ENCODE measurements around the gene ELP6. TPM values are rescaled to one million over a fixed set of nuclear protein-coding genes. Genes with fewer than 3 reads are reported as not detected.

Gene ELP6, protein sequence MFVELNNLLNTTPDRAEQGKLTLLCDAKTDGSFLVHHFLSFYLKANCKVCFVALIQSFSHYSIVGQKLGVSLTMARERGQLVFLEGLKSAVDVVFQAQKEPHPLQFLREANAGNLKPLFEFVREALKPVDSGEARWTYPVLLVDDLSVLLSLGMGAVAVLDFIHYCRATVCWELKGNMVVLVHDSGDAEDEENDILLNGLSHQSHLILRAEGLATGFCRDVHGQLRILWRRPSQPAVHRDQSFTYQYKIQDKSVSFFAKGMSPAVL
- 63.8 TPM for polyA plus RNA-seq (2013, experiment 1 of 4)
- 64.7 TPM for polyA plus RNA-seq (2013, experiment 2 of 4)
- polyA plus RNA-seq (2013, experiment 3 of 4): 48.2 TPM
- 46.7 TPM for polyA plus RNA-seq (2013, experiment 4 of 4)

DNA sequence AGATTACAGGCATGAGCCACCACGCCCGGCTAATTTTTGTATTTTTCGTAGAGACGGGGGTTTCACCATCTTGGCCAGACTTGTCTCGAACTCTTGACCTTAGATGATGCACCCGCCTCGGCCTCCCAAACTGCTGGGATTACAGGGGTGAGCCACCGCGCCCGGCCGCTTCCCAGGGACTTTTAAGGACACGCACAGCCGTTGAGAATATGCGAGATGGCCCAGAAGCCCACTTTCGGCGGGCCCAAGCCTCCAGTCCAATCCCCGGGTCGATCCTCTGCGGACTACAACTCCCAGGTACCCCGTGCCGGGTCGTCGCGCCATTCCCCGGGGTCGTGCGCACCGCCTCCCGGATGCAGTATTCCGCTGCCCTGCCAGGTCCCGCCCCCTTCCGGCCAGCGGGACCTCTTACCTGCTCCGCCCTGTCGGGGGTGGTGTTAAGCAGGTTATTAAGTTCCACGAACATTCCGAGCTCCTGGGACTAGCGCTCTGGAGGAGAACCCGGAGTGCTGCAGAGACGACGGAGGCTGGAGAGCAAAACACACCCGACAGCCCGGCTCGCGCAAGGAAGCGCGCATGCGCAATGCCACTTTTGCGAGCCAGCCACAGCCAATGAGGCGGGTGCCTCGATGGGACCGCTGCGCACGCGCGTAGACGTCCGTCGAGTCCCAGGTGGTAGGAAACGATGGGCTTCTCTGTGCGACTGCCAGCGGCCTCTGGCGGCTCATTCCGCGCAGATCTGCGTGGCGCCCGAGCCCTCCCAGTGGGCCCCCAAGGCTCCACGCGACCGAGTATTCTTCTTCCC lies at the start of gene ELP6:
Gene ELP6 (minus strand): TSS at position 588 of the 805 bp plus-strand sequence. CDS start 122 bp downstream, at position 466.
- H3K27me3 ChIP-seq (ENCODE audit: control insufficient read depth, insufficient read depth, low read length, poor library complexity, severe bottlenecking): no peaks in the 10 kb centered on the region
- H3K4me1 ChIP-seq (ENCODE audit: control insufficient read depth, insufficient read depth, low read length): no peaks in the 10 kb centered on the region
- 0% methylated on average over 71 of the region's 71 CpGs for WGBS, 2 experiments
- peak within 1 kb of the TSS; percentile 28 for H3K27ac ChIP-seq (ENCODE audit: insufficient read depth, low read depth, low read length, poor library complexity, severe bottlenecking)
- peak within 1 kb of the TSS; percentile 53 for H3K4me3 ChIP-seq (ENCODE audit: insufficient read depth, low read depth, low read length)
- H3K9me3 ChIP-seq (ENCODE audit: control insufficient read depth, low read length): no peaks in the 10 kb centered on the region
- H3K36me3 ChIP-seq (ENCODE audit: control insufficient read depth, insufficient read depth, low read length): peaks cover 13% of the 10 kb centered on the region

DNA sequence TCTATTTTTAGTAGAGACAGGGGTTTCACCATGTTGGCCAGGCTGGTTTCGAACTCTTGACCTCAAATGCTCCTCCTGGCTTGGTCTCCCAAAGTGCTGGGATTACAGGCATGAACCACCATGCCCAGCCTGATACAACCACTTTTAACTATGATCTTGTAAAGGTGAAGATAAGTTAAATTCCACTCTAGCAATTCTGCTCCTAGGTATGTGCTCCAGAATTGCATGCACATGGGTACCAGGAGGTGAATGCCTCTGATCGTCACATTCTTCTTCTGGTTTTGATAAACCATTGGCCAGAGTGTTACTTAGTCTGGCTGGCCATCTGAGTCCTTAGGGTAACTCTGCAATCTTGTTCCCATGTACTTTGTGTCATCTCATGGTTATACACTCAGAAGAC lies 42.8 kb upstream of the ELP6 start:
- H3K27ac ChIP-seq (ENCODE audit: insufficient read depth, low read depth, low read length, poor library complexity, severe bottlenecking): no peak overlapping the region
- WGBS, 2 experiments: 85 to 96% methylated on average over 2 of the region's 2 CpGs
- no peaks in the 10 kb centered on the region for H3K4me1 ChIP-seq (ENCODE audit: control insufficient read depth, insufficient read depth, low read length)
- no peaks in the 10 kb centered on the region for H3K27me3 ChIP-seq (ENCODE audit: control insufficient read depth, insufficient read depth, low read length, poor library complexity, severe bottlenecking)
- no peaks in the 10 kb centered on the region for H3K9me3 ChIP-seq (ENCODE audit: control insufficient read depth, low read length)
- no peaks in the 10 kb centered on the region for H3K36me3 ChIP-seq (ENCODE audit: control insufficient read depth, insufficient read depth, low read length)
- no peak overlapping the region for H3K4me3 ChIP-seq (ENCODE audit: insufficient read depth, low read depth, low read length)

DNA sequence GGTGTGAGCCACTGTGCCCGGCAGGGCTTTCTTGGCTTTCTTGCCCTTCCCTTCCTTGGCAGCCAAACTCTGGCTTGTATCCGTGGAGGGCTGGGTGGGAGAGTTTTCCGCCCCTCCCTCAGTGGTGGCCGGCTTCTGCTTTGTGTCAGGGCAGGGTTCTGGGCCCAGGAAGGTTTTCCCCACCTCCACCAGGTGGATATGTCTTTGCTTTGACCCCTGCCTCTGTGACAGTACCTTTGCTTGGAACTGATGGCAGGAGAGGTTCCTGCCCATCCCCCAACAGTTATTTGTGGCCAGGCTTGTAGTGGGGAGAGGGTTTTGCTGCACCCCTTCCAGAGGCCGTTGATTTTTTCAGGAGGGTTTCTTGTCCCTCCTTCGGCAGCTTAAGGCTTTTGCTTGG lies 40.8 kb upstream of the ELP6 start:
- Histone ChIP-seq H3K36me3 (ENCODE audit: control insufficient read depth, insufficient read depth, low read length) (no peaks in the 10 kb centered on the region), H3K9me3 (ENCODE audit: control insufficient read depth, low read length) (no peaks in the 10 kb centered on the region), H3K27me3 (ENCODE audit: control insufficient read depth, insufficient read depth, low read length, poor library complexity, severe bottlenecking) (no peaks in the 10 kb centered on the region), H3K27ac (ENCODE audit: insufficient read depth, low read depth, low read length, poor library complexity, severe bottlenecking) (no peak overlapping the region), H3K4me1 (ENCODE audit: control insufficient read depth, insufficient read depth, low read length) (no peaks in the 10 kb centered on the region), H3K4me3 (ENCODE audit: insufficient read depth, low read depth, low read length) (no peak overlapping the region)
- WGBS, 2 experiments: 79 to 80% methylated on average over 6 of the region's 6 CpGs

DNA sequence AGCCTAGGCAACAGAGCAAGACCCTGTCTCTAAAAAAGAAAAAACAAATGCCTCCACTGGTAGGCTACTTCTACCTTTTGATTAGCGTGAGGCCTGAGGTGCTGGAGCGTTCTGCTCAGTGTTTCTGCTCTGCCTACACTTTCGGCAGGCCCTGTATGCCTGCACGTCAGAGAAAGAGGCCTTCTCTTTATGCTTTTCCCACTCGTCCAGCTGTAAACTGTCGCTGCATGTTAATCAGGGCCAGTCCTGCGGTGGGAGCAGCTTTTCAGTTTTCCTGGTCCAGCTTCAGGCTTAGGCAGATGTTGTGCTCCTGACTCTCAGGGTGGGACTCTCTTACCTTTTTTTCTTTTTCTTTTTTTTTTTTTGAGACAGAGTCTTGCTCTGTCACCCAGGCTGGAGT lies 39.9 kb upstream of the ELP6 start:
- Histone ChIP-seq H3K27me3 (ENCODE audit: control insufficient read depth, insufficient read depth, low read length, poor library complexity, severe bottlenecking) (no peaks in the 10 kb centered on the region), H3K4me1 (ENCODE audit: control insufficient read depth, insufficient read depth, low read length) (no peaks in the 10 kb centered on the region), H3K27ac (ENCODE audit: insufficient read depth, low read depth, low read length, poor library complexity, severe bottlenecking) (no peak overlapping the region), H3K9me3 (ENCODE audit: control insufficient read depth, low read length) (no peaks in the 10 kb centered on the region), H3K36me3 (ENCODE audit: control insufficient read depth, insufficient read depth, low read length) (no peaks in the 10 kb centered on the region), H3K4me3 (ENCODE audit: insufficient read depth, low read depth, low read length) (no peak overlapping the region)
- 79 to 84% methylated on average over 7 of the region's 7 CpGs for WGBS, 2 experiments

DNA sequence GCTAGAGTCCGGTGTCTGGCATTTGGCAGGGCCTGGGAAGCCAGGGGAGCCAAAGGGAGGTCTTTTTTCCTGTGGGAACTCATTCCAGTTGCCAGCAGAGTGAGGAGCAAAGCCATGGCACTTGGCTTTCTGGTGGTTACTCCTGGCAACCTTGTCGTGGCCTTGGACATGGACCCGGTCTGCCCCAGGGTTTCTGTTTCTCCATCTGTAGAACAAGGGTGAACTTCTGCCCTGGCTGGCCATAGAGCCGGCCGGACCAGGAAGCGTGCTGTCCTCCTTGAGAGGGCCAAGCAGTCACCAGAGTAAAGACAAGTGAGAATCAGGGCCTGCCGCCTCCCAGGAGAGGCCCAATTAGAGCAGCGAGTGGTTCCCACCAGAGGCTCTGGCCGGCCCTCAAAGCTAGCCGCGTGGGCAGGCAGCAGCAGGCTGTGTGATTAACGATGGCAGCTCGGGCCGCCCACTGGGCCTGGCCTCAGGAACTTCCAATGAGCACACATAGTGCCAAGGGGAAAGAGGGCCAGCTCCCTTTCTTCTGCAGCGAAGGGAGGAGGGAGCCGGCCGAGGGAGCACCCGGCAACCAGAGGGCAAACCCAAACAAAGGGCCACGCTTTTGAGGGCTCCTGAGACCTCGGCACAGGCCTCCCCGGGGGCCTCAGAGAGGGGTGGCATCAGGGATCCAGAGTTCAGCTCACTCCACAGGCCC lies 29.1 kb upstream of the ELP6 start:
- WGBS, 2 experiments: 83 to 85% methylated on average over 21 of the region's 21 CpGs
- Histone ChIP-seq H3K27me3 (ENCODE audit: control insufficient read depth, insufficient read depth, low read length, poor library complexity, severe bottlenecking) (no peaks in the 10 kb centered on the region), H3K4me3 (ENCODE audit: insufficient read depth, low read depth, low read length) (no peak overlapping the region), H3K4me1 (ENCODE audit: control insufficient read depth, insufficient read depth, low read length) (no peaks in the 10 kb centered on the region), H3K27ac (ENCODE audit: insufficient read depth, low read depth, low read length, poor library complexity, severe bottlenecking) (no peak overlapping the region), H3K36me3 (ENCODE audit: control insufficient read depth, insufficient read depth, low read length) (no peaks in the 10 kb centered on the region), H3K9me3 (ENCODE audit: control insufficient read depth, low read length) (no peaks in the 10 kb centered on the region)

DNA sequence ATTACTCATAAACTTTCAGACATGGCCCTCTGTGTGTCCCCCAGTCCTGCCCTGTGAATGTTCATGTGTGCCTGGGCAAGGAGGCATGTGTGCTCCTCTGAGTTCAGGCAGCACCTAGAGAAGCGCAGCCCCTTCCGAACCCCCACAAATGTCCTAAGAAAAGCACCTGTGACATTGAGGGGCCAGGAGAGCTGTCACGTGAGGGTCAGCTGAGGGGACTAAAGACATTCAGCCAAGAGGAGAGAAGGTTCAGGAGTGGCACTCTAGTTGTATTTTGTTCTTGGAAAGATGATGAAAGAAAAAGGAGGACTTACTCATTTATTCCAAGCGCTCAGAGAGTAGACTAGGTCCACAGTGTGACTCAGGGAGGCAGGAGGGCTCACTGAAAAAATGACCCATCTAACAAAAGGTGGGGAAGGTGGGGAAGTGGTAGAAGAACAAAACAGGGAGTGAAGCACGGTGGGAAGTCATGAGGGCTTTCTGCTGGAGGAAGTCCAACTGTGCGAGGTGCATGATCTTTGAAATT lies 28.1 kb upstream of the ELP6 start:
- H3K9me3 ChIP-seq (ENCODE audit: control insufficient read depth, low read length): no peaks in the 10 kb centered on the region
- no peak overlapping the region for H3K27ac ChIP-seq (ENCODE audit: insufficient read depth, low read depth, low read length, poor library complexity, severe bottlenecking)
- H3K4me1 ChIP-seq (ENCODE audit: control insufficient read depth, insufficient read depth, low read length): peaks cover 2% of the 10 kb centered on the region
- no peaks in the 10 kb centered on the region for H3K36me3 ChIP-seq (ENCODE audit: control insufficient read depth, insufficient read depth, low read length)
- H3K27me3 ChIP-seq (ENCODE audit: control insufficient read depth, insufficient read depth, low read length, poor library complexity, severe bottlenecking): no peaks in the 10 kb centered on the region
- WGBS, 2 experiments: 76 to 78% methylated on average over 6 of the region's 6 CpGs
- no peak overlapping the region for H3K4me3 ChIP-seq (ENCODE audit: insufficient read depth, low read depth, low read length)

DNA sequence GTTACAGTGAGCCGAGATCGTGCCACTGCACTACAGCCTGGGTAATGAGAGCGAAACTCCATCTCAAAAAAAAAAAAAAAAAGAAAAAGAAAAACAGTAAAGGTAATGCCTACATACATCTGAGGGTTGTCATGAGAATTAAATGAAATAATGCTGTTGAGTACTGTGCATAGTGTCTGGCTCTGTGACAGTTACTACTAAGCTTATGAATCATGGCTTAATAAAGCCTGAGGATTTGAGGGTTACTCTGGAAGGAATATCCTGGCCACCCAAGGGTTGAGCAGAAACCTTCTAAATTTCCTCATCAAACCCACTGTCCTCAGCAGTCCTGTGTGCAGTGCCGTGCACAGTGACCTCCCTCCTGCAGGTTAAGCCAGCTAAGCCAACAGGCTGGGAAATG lies 26.8 kb upstream of the ELP6 start:
- WGBS, 2 experiments: 89 to 93% methylated on average over 4 of the region's 4 CpGs
- no peaks in the 10 kb centered on the region for H3K9me3 ChIP-seq (ENCODE audit: control insufficient read depth, low read length)
- H3K36me3 ChIP-seq (ENCODE audit: control insufficient read depth, insufficient read depth, low read length): no peaks in the 10 kb centered on the region
- H3K27ac ChIP-seq (ENCODE audit: insufficient read depth, low read depth, low read length, poor library complexity, severe bottlenecking): no peak overlapping the region
- H3K27me3 ChIP-seq (ENCODE audit: control insufficient read depth, insufficient read depth, low read length, poor library complexity, severe bottlenecking): no peaks in the 10 kb centered on the region
- H3K4me1 ChIP-seq (ENCODE audit: control insufficient read depth, insufficient read depth, low read length): peaks cover 3% of the 10 kb centered on the region
- H3K4me3 ChIP-seq (ENCODE audit: insufficient read depth, low read depth, low read length): no peak overlapping the region

DNA sequence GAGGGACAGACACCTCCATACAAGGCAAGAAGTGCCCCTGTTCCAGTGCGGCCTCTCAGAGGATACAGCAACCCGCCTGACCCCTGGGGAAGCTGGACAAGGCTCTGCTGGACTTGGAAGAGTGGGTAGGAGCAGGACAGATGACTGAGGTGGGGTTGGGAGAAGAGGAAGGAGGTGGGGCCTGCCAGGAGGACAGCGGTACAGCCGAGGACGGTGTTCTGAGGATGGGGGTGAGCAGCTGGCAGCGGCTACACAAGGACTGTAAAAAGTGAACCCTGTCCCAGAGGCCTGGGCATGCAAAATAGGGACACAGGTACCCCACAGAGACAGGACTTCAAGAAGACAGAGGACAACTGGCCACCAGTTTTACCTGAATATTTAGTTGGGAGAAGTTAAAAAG lies 23.5 kb upstream of the ELP6 start:
- WGBS, 2 experiments: 83 to 93% methylated on average over 6 of the region's 6 CpGs
- H3K27me3 ChIP-seq (ENCODE audit: control insufficient read depth, insufficient read depth, low read length, poor library complexity, severe bottlenecking): no peaks in the 10 kb centered on the region
- no peak overlapping the region for H3K27ac ChIP-seq (ENCODE audit: insufficient read depth, low read depth, low read length, poor library complexity, severe bottlenecking)
- H3K36me3 ChIP-seq (ENCODE audit: control insufficient read depth, insufficient read depth, low read length): no peaks in the 10 kb centered on the region
- no peaks in the 10 kb centered on the region for H3K9me3 ChIP-seq (ENCODE audit: control insufficient read depth, low read length)
- H3K4me1 ChIP-seq (ENCODE audit: control insufficient read depth, insufficient read depth, low read length): peaks cover 3% of the 10 kb centered on the region
- H3K4me3 ChIP-seq (ENCODE audit: insufficient read depth, low read depth, low read length): no peak overlapping the region

DNA sequence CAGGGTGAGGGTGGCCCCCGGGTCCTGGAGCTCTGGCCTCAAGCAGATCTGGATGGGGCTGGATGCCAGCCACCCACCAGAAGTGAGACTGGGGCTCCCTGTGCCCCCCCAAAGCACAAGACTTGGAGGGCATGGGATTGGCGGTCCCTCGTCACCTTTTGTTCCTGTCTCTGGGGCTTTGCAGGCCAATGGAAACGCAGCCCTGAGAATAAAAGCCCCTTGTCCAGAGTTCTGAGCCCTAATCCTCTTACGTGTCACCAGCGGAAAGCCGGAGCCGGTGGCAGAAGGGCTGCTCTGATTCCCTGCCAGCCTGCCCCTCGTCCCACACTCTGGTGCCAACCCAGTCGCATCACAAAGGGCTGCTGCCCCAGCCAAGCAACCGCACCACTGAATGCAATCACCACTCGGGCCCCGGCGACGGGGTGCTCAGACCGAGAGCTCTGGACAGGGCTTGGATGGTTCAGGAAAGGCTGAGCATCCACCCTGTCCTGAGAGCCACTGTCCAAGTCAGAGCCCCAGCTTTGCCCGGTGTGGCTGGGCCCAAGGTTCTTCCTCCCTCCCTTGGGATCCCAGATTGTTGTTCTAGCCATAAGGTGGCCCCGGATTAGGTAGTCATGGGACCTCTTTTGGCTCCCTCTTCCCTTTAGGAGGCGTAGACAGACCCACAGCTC lies 22.8 kb upstream of the ELP6 start:
- no peak overlapping the region for H3K27ac ChIP-seq (ENCODE audit: insufficient read depth, low read depth, low read length, poor library complexity, severe bottlenecking)
- WGBS, 2 experiments: 84 to 85% methylated on average over 19 of the region's 19 CpGs

More for the DNA sequence above, 22.8 kb upstream of the ELP6 start:
- Histone ChIP-seq H3K9me3 (ENCODE audit: control insufficient read depth, low read length) (no peaks in the 10 kb centered on the region), H3K27me3 (ENCODE audit: control insufficient read depth, insufficient read depth, low read length, poor library complexity, severe bottlenecking) (no peaks in the 10 kb centered on the region), H3K36me3 (ENCODE audit: control insufficient read depth, insufficient read depth, low read length) (no peaks in the 10 kb centered on the region), H3K4me3 (ENCODE audit: insufficient read depth, low read depth, low read length) (no peak overlapping the region), H3K4me1 (ENCODE audit: control insufficient read depth, insufficient read depth, low read length) (peaks cover 3% of the 10 kb centered on the region)
